ENCODE results near the gene GALNS.

GALNS gene

GRCh38 chr16:88805887-88806393 is 50.8 kb downstream of the GALNS start:
- Histone ChIP-seq H3K27ac (ENCODE audit: poor library complexity, severe bottlenecking) (no peak overlapping the region), H3K4me3 (ENCODE audit: severe bottlenecking) (no peak overlapping the region)
- peak; percentile 73 for DNase-seq (ENCODE audit: low spot score)

GRCh38 chr16:88805340-88805715 is 51.4 kb downstream of the GALNS start:
- Histone ChIP-seq H3K4me1 (ENCODE audit: insufficient read depth, poor library complexity, severe bottlenecking) (peaks cover 2% of the 10 kb centered on the region), H3K4me3 (ENCODE audit: severe bottlenecking) (no peak overlapping the region), H3K27me3 (ENCODE audit: insufficient read depth, poor library complexity, severe bottlenecking) (no peaks in the 10 kb centered on the region), H3K27ac (ENCODE audit: poor library complexity, severe bottlenecking) (peak overlapping the region; percentile 84), H3K36me3 (ENCODE audit: low read depth) (peaks cover 59% of the 10 kb centered on the region), H3K9me3 (ENCODE audit: severe bottlenecking) (no peaks in the 10 kb centered on the region)
- DNase-seq (ENCODE audit: low spot score) = peak; percentile 73
- no peak for TF ChIP-seq CTCF (IDR thresholded peaks at IDR 0.05; ENCODE audit: poor library complexity, severe bottlenecking)
- ATAC-seq (ENCODE audit: low read depth) = no peak

More at GRCh38 chr16:88805887-88806393, 50.8 kb downstream of the GALNS start:
- no peak for ATAC-seq (ENCODE audit: low read depth)
- Histone ChIP-seq H3K36me3 (ENCODE audit: low read depth) (peaks cover 63% of the 10 kb centered on the region), H3K9me3 (ENCODE audit: severe bottlenecking) (no peaks in the 10 kb centered on the region), H3K27me3 (ENCODE audit: insufficient read depth, poor library complexity, severe bottlenecking) (no peaks in the 10 kb centered on the region), H3K4me1 (ENCODE audit: insufficient read depth, poor library complexity, severe bottlenecking) (peaks cover 6% of the 10 kb centered on the region)
- TF ChIP-seq CTCF (IDR thresholded peaks at IDR 0.05; ENCODE audit: poor library complexity, severe bottlenecking) = no peak

- Histone ChIP-seq H3K36me3 (ENCODE audit: low read depth) (peaks cover 53% of the 10 kb centered on the region), H3K4me1 (ENCODE audit: insufficient read depth, poor library complexity, severe bottlenecking) (no peaks in the 10 kb centered on the region), H3K27ac (ENCODE audit: poor library complexity, severe bottlenecking) (peak overlapping the region; percentile 84), H3K9me3 (ENCODE audit: severe bottlenecking) (no peaks in the 10 kb centered on the region), H3K27me3 (ENCODE audit: insufficient read depth, poor library complexity, severe bottlenecking) (no peaks in the 10 kb centered on the region), H3K4me3 (ENCODE audit: severe bottlenecking) (peak overlapping the region; percentile 69)
- ATAC-seq (ENCODE audit: low read depth) = peak; percentile 55
- DNase-seq (ENCODE audit: low spot score) = peak; percentile 73
- no peak for TF ChIP-seq CTCF (IDR thresholded peaks at IDR 0.05; ENCODE audit: poor library complexity, severe bottlenecking)
Observed at GRCh38 chr16:88804552-88805339, 52.0 kb downstream of the GALNS start.

GRCh38 chr16:88804173-88804551 is 52.6 kb downstream of the GALNS start:
- peak overlapping the region; percentile 84 for H3K27ac ChIP-seq (ENCODE audit: poor library complexity, severe bottlenecking)
- no peak for TF ChIP-seq CTCF (IDR thresholded peaks at IDR 0.05; ENCODE audit: poor library complexity, severe bottlenecking)
- peak overlapping the region; percentile 69 for H3K4me3 ChIP-seq (ENCODE audit: severe bottlenecking)
- ATAC-seq (ENCODE audit: low read depth) = no peak; the same call in 2 of the 3 replicates
- no peaks in the 10 kb centered on the region for H3K27me3 ChIP-seq (ENCODE audit: insufficient read depth, poor library complexity, severe bottlenecking)
- no peaks in the 10 kb centered on the region for H3K9me3 ChIP-seq (ENCODE audit: severe bottlenecking)
- no peak for DNase-seq (ENCODE audit: low spot score)
- no peaks in the 10 kb centered on the region for H3K4me1 ChIP-seq (ENCODE audit: insufficient read depth, poor library complexity, severe bottlenecking)
- H3K36me3 ChIP-seq (ENCODE audit: low read depth) = peaks cover 48% of the 10 kb centered on the region
